Left lung (tissue), 10 donors: ENCODE results near the gene KLC3. TPM values are rescaled to one million over a fixed set of nuclear protein-coding genes. Genes with fewer than 3 reads are reported as not detected.
"Not testable (repeated sequence)": the region's sequence is repeated elsewhere in the genome, so short reads cannot be mapped to it uniquely, and the experiment has no call there.

Source experiments
- ATAC-seq: fragments of 200-7000 bp; cut with Tn5 transposase; one replicate; pipeline ENCODE4 v1.9.1; 2020; ENCODE audit warnings: moderate library complexity
- DNase-seq, 4 donors: peaks; one replicate each; pipeline ENCODE4 v3.0.0-alpha.2; 2013 to 2020
- H3K27ac ChIP-seq, 2 donors: fragments of 200-600 bp; sonication (generic) in 1 of 2; one replicate each; pipeline versions ENCODE4 v1.5.0 to v1.8.0; 2020 to 2021
- H3K27me3 ChIP-seq, 2 donors: fragments of 200-600 bp; sonication (generic) in 1 of 2; one replicate each; pipeline versions ENCODE4 v1.5.0 to v1.8.0; 2020 to 2021
- H3K36me3 ChIP-seq, 2 donors: fragments of 200-600 bp; sonication (generic) in 1 of 2; one replicate each; pipeline versions ENCODE4 v1.5.0 to v1.8.0; 2020 to 2021
- H3K4me1 ChIP-seq, 2 donors: fragments of 200-600 bp; one replicate each; pipeline ENCODE4 v1.8.0; 2021
- H3K4me3 ChIP-seq, 2 donors: fragments of 200-600 bp; sonication (generic) in 1 of 2; one replicate each; pipeline versions ENCODE4 v1.5.0 to v1.8.0; 2020 to 2021; ENCODE audit warnings: mild to moderate bottlenecking in 1 of 2
- H3K9me3 ChIP-seq, 2 donors: fragments of 200-600 bp; sonication (generic) in 1 of 2; one replicate each; pipeline versions ENCODE4 v1.5.0 to v1.8.0; 2020 to 2021
- CTCF ChIP-seq, 2 donors: fragments of 200-600 bp; sonication (generic) in 1 of 2; IDR thresholded peaks; one replicate each; pipeline versions ENCODE4 v1.5.0 to v1.8.0; 2021; ENCODE audit warnings: antibody characterized with exemption in 2 of 2
- intact Hi-C, 2 donors: fragments of 100-400 bp; cut with DNase I; formaldehyde crosslinking; loops; one replicate each; pipeline versions ENCODE4 v1.11.2 to v1.14.2; 2022
- polyA plus RNA-seq, 6 donors: library from polyadenylated mRNA; unstranded; fragments of 120-200 nt; gene quantifications; one replicate each; pipeline ENCODE4 v1.2.1, GENCODE V29; 2013; ENCODE audit not compliant: insufficient read length in 6 of 6
- total RNA-seq, 2 donors: library from RNA; stranded (reverse); fragmentation: NEBNext Ultra II Directional; extraction: Animal tissue kit (Norgen Biotek cat#: 25700); gene quantifications; one replicate each; pipeline ENCODE4 v1.2.1, GENCODE V29; 2021
- donor health status: DM: no; HTN: yes; CAD: no.
- donor health status: DM: no; HTN: no; CAD: no.

The KLC3 gene
- total and polyA plus RNA-seq, 8 donors = 0.52 to 1.9 (median 0.70) TPM

- H3K4me3 ChIP-seq = no peak overlapping the region
- peaks cover 0 to 4% of the 10 kb centered on the region in 2 donors for H3K4me1 ChIP-seq
- no peak for TF ChIP-seq CTCF (IDR thresholded peaks at IDR 0.05)
- H3K36me3 ChIP-seq = no peaks in the 10 kb centered on the region
- ATAC-seq = no peak
- H3K9me3 ChIP-seq = no peaks in the 10 kb centered on the region
- intact Hi-C loops = no loop called here
- no peak for DNase-seq
- no peak overlapping the region for H3K27ac ChIP-seq
- peaks cover 0 to 1% of the 10 kb centered on the region in 2 donors for H3K27me3 ChIP-seq
Observed at GRCh38 chr19:45333609-45334303, 6.8 kb upstream of the KLC3 start.

GRCh38 chr19:45334881-45335280 lies 5.7 kb upstream of the KLC3 start:
- intact Hi-C loops, H3K9me3 ChIP-seq, H3K4me3 ChIP-seq, DNase-seq, H3K27ac ChIP-seq, H3K36me3 ChIP-seq, H3K4me1 ChIP-seq, ATAC-seq: not testable (repeated sequence)
- peaks cover 0 to 13% of the 10 kb centered on the region in 2 donors for H3K27me3 ChIP-seq

GRCh38 chr19:45336696-45337251 lies 3.8 kb upstream of the KLC3 start:
- no peak overlapping the region for H3K4me3 ChIP-seq
- no peak overlapping the region for H3K27ac ChIP-seq
- TF ChIP-seq CTCF (IDR thresholded peaks at IDR 0.05) = no peak
- intact Hi-C loops = no loop called here
- peaks cover 6 to 32% of the 10 kb centered on the region in 2 donors for H3K27me3 ChIP-seq
- no peak for DNase-seq
- H3K36me3 ChIP-seq = no peaks in the 10 kb centered on the region
- H3K9me3 ChIP-seq = no peaks in the 10 kb centered on the region
- ATAC-seq = no peak
- peaks cover 5 to 7% of the 10 kb centered on the region in 2 donors for H3K4me1 ChIP-seq

- Histone ChIP-seq H3K27me3 (peaks cover 6 to 48% of the 10 kb centered on the region in 2 donors), H3K9me3 (no peaks in the 10 kb centered on the region), H3K27ac (no peak overlapping the region), H3K4me3 (no peak overlapping the region), H3K36me3 (no peaks in the 10 kb centered on the region), H3K4me1 (peaks cover 5 to 7% of the 10 kb centered on the region in 2 donors)
- DNase-seq = no peak
- intact Hi-C loops = no loop called here
- no peak for ATAC-seq
- no peak for TF ChIP-seq CTCF (IDR thresholded peaks at IDR 0.05)
Observed at GRCh38 chr19:45339629-45340028, 921 bp upstream of the KLC3 start.

GRCh38 chr19:45340899-45341453 lies 426 bp downstream of the KLC3 start:
- Histone ChIP-seq H3K9me3 (no peaks in the 10 kb centered on the region), H3K27ac (no peak overlapping the region), H3K4me1 (peaks cover 5 to 7% of the 10 kb centered on the region in 2 donors), H3K4me3 (peak overlapping the region; percentile 22 to 34), H3K36me3 (no peaks in the 10 kb centered on the region), H3K27me3 (peaks cover 6 to 61% of the 10 kb centered on the region in 2 donors)
- intact Hi-C loops = no loop called here
- no peak for TF ChIP-seq CTCF (IDR thresholded peaks at IDR 0.05)
- peak; percentile 52 for ATAC-seq
- no peak for DNase-seq
